ENCODE measurements around the gene TTLL5. TPM values are rescaled to one million over a fixed set of nuclear protein-coding genes. Genes with fewer than 3 reads are reported as not detected.

The TTLL5 gene
- total RNA-seq, 4 donors from 2014 or later, result 15.7 to 46.2 (median 24.1) TPM

GRCh38 chr14:75991753-75992152, 330.7 kb downstream of the TTLL5 start:
- TF ChIP-seq, protein P1, sequence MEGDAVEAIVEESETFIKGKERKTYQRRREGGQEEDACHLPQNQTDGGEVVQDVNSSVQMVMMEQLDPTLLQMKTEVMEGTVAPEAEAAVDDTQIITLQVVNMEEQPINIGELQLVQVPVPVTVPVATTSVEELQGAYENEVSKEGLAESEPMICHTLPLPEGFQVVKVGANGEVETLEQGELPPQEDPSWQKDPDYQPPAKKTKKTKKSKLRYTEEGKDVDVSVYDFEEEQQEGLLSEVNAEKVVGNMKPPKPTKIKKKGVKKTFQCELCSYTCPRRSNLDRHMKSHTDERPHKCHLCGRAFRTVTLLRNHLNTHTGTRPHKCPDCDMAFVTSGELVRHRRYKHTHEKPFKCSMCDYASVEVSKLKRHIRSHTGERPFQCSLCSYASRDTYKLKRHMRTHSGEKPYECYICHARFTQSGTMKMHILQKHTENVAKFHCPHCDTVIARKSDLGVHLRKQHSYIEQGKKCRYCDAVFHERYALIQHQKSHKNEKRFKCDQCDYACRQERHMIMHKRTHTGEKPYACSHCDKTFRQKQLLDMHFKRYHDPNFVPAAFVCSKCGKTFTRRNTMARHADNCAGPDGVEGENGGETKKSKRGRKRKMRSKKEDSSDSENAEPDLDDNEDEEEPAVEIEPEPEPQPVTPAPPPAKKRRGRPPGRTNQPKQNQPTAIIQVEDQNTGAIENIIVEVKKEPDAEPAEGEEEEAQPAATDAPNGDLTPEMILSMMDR (IDR thresholded peaks at IDR 0.05; ENCODE audit: low read depth), result no peak

DNA sequence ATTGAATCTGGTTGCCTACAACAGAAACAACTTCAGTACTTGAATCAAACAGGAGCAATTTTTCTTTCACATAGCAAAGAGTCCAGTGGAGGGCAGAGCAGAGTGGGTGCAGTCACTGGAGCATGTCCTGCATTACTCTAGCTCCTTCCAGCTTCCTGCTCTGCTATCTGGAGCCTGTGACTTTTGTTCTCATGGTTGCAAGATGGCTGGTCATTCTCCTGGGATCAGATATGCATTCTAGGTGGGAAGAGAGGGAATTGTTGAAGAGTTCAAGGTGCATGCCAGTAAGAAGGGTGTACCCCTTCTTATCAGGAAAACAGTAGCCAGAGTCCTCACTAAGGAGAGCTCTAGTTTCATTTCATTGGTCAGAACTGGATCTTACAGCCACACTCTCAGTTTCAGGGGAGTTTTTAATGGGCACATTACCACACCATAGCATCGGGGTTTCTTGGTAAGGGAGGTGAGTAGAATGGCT, 332.6 kb downstream of the TTLL5 start:
- TF ChIP-seq, protein P1 (IDR thresholded peaks at IDR 0.05; ENCODE audit: low read depth), result no peak

- TF ChIP-seq, protein P1 (IDR thresholded peaks at IDR 0.05; ENCODE audit: low read depth), result no peak
Observed at GRCh38 chr14:75995372-75996041, 334.5 kb downstream of the TTLL5 start.

GRCh38 chr14:75996488-75996887, 335.4 kb downstream of the TTLL5 start:
- TF ChIP-seq, protein P1 (IDR thresholded peaks at IDR 0.05; ENCODE audit: low read depth), result no peak

DNA sequence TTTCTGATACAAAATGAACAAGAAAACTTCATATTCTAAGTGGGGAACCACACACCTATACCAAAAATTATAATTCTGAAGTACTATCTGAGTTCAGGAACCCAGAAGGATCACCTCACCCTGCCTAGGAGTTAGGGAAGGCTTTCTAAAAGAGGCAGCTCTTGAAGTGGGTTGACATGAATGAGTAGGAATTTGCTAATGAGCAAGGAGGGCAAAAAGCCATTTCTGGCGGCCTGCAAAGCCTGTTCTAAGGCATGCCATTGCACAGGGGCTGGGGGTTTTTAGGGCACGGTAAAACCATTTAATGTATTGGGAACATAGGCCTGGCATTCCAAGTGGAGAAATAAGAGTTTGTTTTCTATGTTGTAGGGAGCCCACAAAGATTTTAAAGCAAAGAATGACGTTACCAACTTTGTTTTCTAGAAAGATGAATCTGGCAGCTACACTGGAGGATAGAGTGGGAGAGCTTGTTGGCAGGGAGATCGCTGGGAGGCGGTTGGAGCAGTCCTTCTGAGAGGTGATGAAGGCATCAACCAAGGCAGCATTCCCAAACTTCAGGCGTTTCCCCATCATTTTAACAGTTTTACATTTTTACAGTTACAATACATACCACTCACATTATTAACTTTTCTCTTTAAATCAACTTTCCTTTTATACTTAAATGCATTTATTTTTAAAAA, 338.6 kb downstream of the TTLL5 start:
- TF ChIP-seq, protein P1 (IDR thresholded peaks at IDR 0.05; ENCODE audit: low read depth), result no peak

- TF ChIP-seq, protein P1 (IDR thresholded peaks at IDR 0.05; ENCODE audit: low read depth), result no peak
Observed at GRCh38 chr14:76002383-76002782, 341.3 kb downstream of the TTLL5 start.

Other genes with a start within 250 kb of the TTLL5 start
- gene JDP2, start 233.2 kb upstream of the TTLL5 start, total RNA-seq, result 100 to 1,000 TPM in 2 of 4 donors, 10 to 100 TPM in 2; 42.7 to 118 (median 96.9) TPM
- gene BATF, start 138.8 kb upstream of the TTLL5 start, total RNA-seq, result 10 to 100 TPM in 1 of 4 donors, 1 to 10 TPM in 3; 7.3 to 18.3 (median 9.4) TPM
- gene FLVCR2, start 82.6 kb upstream of the TTLL5 start, total RNA-seq, result 10 to 100 TPM; 11.5 to 21.8 (median 12.3) TPM
- 1 to 10 TPM; 3.7 to 5.9 (median 4.4) TPM for gene ERG28, start 370 bp upstream of the TTLL5 start, total RNA-seq

All from subcutaneous adipose tissue (tissue), 4 donors.